ENCODE data around the gene PRPS1L1. TPM values are rescaled to one million over a fixed set of nuclear protein-coding genes. Genes with fewer than 3 reads are reported as not detected.

The PRPS1L1 gene
- total RNA-seq = not detected

DNA sequence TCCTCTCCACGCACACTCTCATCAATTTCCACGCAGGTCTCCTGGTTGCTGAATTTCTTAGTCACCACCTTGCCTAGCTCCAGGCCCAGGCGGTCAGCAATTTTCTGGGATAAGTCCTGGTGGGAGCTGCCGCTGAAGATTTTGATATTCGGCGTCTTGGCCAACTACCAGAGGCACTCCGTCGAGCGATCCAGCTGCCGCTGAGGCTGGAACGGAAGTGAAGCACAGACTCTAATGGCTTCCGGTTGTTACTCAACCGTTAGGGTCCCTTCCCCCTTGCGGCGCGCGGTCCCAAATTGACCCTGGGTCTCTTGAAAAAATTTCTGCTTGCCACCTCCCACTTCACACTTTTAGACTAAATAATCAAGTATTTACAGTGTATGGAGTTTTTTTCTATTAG lies at the start of gene PRPS1L1:
PRPS1L1 (minus strand) TSS at position 219 of the 400 bp plus-strand sequence.
- no peak for DNase-seq
- H3K9me3 Mint-ChIP-seq = no peaks in the 10 kb centered on the region
- no peaks in the 10 kb centered on the region for H3K36me3 Mint-ChIP-seq (ENCODE audit: low read depth)
- no peak within 1 kb of the TSS for H3K4me3 Mint-ChIP-seq
- ChIA-PET POLR2A (no interaction called here), CTCF (no interaction called here)
- peaks cover 2% of the 10 kb centered on the region for H3K27me3 Mint-ChIP-seq
- no peaks in the 10 kb centered on the region for H3K4me1 Mint-ChIP-seq
- H3K27ac Mint-ChIP-seq = no peak within 1 kb of the TSS

DNA sequence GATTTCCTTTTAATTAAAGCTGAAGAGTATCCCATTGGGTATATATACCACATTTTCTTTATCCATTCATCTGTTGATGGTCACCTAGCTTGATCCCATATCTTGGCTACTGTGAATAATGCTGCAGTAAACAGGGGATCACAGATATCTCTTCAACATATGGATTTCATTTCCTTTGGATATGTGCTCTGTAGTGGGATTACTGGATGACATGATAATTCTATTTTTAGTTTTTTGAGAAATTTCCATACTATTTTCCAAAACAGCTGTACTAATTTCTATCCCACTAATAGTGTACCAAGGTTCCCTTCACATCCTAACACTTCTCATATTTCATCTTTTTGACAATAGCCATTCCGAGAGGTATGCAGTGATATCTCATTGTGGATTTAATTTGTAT lies 48.8 kb upstream of the PRPS1L1 start:
- ChIA-PET CTCF (no interaction called here), POLR2A (no interaction called here)
- H3K27me3 Mint-ChIP-seq = peaks cover 5% of the 10 kb centered on the region
- H3K36me3 Mint-ChIP-seq (ENCODE audit: low read depth) = no peaks in the 10 kb centered on the region
- DNase-seq = no peak
- H3K9me3 Mint-ChIP-seq = peaks cover 8% of the 10 kb centered on the region
- H3K4me3 Mint-ChIP-seq = no peak overlapping the region
- no peaks in the 10 kb centered on the region for H3K4me1 Mint-ChIP-seq
- H3K27ac Mint-ChIP-seq = no peak overlapping the region

DNA sequence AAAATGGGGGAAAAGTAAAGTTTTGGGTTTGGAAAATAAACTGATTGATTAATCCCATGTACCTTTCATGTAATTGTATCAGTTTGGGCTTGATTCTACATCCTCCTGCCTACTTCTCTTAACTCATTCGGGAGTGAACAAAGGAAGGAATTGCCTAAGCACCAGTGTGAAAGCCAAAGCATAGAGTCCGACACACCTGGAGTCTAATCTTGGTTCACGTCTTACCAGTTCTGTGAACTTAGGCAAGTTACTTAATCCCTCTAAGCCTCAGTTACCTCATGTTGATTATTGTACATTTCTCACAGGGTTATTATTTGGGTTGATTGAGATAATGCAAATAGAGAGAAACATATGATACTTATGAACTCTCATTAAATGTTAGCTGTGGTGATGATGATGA lies 41.1 kb upstream of the PRPS1L1 start:
- Mint-ChIP-seq H3K27me3 (no peaks in the 10 kb centered on the region), H3K9me3 (no peaks in the 10 kb centered on the region), H3K36me3 (ENCODE audit: low read depth) (no peaks in the 10 kb centered on the region), H3K4me3 (no peak overlapping the region), H3K4me1 (no peaks in the 10 kb centered on the region), H3K27ac (no peak overlapping the region)
- DNase-seq = no peak
- ChIA-PET POLR2A (no interaction called here), CTCF (no interaction called here)

DNA sequence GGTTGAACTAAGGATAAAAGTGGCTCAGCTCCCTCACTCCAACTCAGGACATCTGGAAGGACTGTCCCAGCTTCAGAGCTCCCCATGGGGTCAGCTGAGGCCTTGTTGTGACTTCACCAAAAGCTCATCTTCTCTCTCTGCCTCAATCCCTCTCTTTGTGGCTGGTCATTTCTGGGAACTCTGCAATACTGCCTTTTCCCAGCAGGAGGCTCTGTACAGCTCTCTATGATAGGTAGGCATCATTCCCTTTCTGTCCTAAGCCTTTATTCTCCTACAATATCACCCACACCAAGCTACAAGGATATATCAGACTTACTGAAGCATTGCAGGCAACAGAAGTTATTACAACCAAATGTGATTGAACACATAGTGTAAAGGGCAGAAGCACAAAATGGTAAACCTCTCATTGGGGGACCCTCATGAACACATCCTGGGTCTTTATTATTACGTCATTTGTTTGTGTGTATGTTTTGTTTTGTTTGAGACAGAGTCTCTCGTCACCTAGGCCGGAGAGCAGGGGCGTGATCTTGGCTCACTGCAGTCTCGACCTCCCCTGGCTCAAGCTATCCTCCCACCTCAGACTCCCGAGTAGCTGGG lies 36.7 kb upstream of the PRPS1L1 start:
- ChIA-PET POLR2A (no interaction called here), CTCF (interaction anchor here (1.4 kb wide), 1 partner anchor 22 kb away, joined by 3 read pairs; no protein-coding TSS in a partner anchor)
- no peak overlapping the region for H3K4me3 Mint-ChIP-seq

DNA sequence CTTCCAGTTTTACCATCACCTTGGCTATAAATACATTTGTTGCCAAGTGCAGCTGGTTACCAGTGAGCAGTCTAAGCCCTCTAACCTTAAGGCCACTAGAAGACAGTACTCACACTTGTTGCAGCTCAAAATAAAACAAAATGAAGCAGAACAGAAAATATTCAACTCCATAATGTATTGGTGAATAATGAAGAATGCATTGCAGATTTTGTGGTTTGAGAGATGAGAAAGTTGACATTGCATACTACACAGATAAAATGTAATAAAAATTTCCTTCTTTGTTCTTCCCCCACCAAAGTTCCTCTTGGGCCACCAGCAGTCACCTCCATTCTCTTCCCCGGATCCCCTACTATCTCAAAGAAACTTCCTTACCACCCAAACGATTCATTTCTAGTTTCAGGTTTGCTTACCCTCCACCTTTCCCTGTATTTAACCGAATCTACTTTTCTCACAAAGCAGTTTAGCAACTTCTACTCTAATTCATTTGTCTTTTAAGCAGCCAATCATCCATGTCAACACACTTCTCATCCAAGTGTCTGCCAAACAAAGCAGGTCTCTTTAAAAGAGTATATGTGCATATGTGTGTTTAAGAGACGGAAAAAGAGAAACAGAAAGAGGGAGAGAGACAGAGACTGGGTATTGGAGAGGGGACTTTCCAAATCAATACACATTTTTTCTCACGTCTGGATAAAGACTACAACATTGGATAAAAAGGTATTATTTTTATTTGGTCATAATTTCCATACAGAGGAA lies 35.7 kb upstream of the PRPS1L1 start:
- no peaks in the 10 kb centered on the region for H3K36me3 Mint-ChIP-seq (ENCODE audit: low read depth)
- H3K27me3 Mint-ChIP-seq = no peaks in the 10 kb centered on the region
- no peaks in the 10 kb centered on the region for H3K9me3 Mint-ChIP-seq
- DNase-seq = no peak
- no peak overlapping the region for H3K27ac Mint-ChIP-seq
- ChIA-PET POLR2A (no interaction called here), CTCF (interaction anchor here (0.6 to 1.4 kb wide), 2 partner anchors 23 to 31 kb away, joined by 3 read pairs; no protein-coding TSS in a partner anchor)
- H3K4me3 Mint-ChIP-seq = no peak overlapping the region
- no peaks in the 10 kb centered on the region for H3K4me1 Mint-ChIP-seq

More for the DNA sequence above, 36.7 kb upstream of the PRPS1L1 start:
- Mint-ChIP-seq H3K27ac (no peak overlapping the region), H3K4me1 (no peaks in the 10 kb centered on the region), H3K36me3 (ENCODE audit: low read depth) (no peaks in the 10 kb centered on the region), H3K27me3 (no peaks in the 10 kb centered on the region), H3K9me3 (no peaks in the 10 kb centered on the region)
- DNase-seq = no peak

DNA sequence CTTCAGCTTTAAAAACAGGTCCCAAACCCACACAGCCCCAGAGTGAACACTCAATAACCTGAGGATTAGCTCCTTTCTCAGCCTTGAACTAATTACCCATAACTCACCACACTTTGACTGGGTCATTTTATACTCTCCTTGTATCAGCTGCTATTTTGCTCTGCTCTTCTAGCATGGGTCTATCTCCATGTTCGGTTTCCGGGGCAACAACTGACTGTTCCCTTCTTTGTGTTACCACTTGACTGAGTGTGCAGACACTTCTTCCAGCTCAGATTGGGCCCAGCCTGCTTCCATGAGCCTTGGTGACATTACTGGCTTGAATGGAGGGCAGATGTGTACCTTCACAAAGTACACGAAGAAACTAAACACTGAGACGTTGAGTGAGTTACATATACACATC lies 31.5 kb upstream of the PRPS1L1 start:
- POLR2A ChIA-PET = interaction anchor here (0.5 kb wide), 1 partner anchor 350 kb away, joined by 5 read pairs; no protein-coding TSS in a partner anchor
- Mint-ChIP-seq H3K27me3 (peaks cover 8% of the 10 kb centered on the region), H3K4me1 (no peaks in the 10 kb centered on the region), H3K27ac (no peak overlapping the region), H3K9me3 (no peaks in the 10 kb centered on the region), H3K36me3 (ENCODE audit: low read depth) (no peaks in the 10 kb centered on the region), H3K4me3 (no peak overlapping the region)
- no peak for DNase-seq
- CTCF ChIA-PET = interaction anchor here (0.5 to 1.6 kb wide), 2 partner anchors 26 to 214 kb away, joined by 3 to 4 read pairs; no protein-coding TSS in a partner anchor

DNA sequence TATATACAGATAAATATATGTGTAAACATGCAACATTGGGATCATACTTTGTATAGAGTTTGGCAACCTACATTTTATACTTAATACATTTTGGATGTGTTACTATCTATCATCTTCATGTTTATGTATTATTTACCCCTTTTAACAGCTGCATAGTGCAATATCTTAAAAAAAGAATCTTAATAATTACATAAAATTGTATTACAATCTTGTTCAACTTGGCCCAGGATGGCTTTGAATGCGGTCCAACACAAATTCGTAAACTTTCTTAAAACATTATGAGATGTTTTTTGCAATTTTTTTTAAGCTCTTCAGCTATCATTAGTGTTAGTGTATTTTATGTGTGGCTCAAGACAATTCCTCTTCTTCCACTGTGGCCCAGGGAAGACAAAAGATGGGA lies 26.3 kb upstream of the PRPS1L1 start:
- H3K4me3 Mint-ChIP-seq = no peak overlapping the region

DNA sequence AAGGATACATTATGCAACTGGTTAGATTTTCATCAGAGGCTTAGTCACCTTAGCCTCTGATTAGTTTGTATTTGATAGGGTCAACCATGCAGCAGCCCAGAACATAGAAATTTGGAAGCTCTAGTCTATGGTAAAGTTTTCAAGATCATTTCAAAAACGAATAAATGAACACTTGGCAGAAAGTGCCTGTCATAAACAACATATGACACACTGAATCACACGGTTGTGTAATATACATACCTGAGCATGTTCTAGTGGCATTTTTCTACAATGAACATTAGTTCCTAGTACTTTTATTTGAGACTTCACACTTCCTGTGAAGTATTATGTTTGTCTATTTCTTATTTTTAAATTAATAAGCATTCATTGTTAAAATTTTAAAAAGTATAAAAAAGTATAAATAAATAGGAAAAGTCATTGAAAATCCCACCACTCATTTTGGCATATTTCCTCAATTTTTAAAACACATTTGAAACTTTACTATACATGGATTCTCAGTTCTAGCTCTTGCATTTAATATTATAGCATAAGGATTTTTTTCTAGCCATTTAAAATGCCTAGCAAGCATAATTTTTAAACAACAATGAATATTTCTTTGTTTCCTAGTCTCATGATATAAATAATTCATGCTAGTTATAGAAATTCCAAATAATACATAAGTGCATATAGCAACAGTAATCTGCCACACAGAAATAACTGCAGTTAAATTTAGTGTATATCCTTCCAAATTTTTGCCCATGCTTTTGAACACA lies 25.7 kb upstream of the PRPS1L1 start:
- POLR2A ChIA-PET = no interaction called here
- Mint-ChIP-seq H3K4me1 (no peaks in the 10 kb centered on the region), H3K4me3 (no peak overlapping the region), H3K27me3 (peaks cover 11% of the 10 kb centered on the region), H3K9me3 (no peaks in the 10 kb centered on the region), H3K27ac (no peak overlapping the region), H3K36me3 (ENCODE audit: low read depth) (no peaks in the 10 kb centered on the region)
- no peak for DNase-seq
- CTCF ChIA-PET = no interaction called here

More for the DNA sequence above, 26.3 kb upstream of the PRPS1L1 start:
- CTCF ChIA-PET = no interaction called here
- POLR2A ChIA-PET = no interaction called here
- H3K27ac Mint-ChIP-seq = no peak overlapping the region
- no peaks in the 10 kb centered on the region for H3K9me3 Mint-ChIP-seq
- DNase-seq = no peak
- peaks cover 8% of the 10 kb centered on the region for H3K27me3 Mint-ChIP-seq
- H3K4me1 Mint-ChIP-seq = no peaks in the 10 kb centered on the region
- H3K36me3 Mint-ChIP-seq (ENCODE audit: low read depth) = no peaks in the 10 kb centered on the region

DNA sequence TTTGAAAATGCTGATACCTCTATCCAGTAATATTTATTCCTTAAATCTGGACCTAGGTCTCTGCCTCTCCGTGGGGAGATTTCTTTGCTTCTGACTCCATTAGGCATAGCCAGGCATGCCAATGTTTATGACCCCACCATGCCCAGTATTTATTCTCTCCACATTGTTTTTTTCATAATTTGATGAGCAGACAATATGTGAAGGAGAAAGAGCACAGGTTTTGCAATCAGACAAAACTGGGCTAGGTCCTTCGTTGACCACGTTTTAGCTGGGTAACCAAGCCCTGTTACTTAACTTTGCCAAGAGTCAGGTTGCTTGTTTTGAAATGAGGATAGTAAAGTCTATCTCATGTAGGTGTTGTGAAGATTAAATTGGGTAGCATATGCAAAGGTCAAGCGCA lies 21.6 kb upstream of the PRPS1L1 start:
- Mint-ChIP-seq H3K27ac (no peak overlapping the region), H3K4me1 (no peaks in the 10 kb centered on the region), H3K4me3 (no peak overlapping the region), H3K9me3 (no peaks in the 10 kb centered on the region), H3K36me3 (ENCODE audit: low read depth) (no peaks in the 10 kb centered on the region), H3K27me3 (peaks cover 3% of the 10 kb centered on the region)
- no peak for DNase-seq
- ChIA-PET CTCF (interaction anchor here (0.5 kb wide), 1 partner anchor 1218 kb away, joined by 3 read pairs; no protein-coding TSS in a partner anchor), POLR2A (no interaction called here)

DNA sequence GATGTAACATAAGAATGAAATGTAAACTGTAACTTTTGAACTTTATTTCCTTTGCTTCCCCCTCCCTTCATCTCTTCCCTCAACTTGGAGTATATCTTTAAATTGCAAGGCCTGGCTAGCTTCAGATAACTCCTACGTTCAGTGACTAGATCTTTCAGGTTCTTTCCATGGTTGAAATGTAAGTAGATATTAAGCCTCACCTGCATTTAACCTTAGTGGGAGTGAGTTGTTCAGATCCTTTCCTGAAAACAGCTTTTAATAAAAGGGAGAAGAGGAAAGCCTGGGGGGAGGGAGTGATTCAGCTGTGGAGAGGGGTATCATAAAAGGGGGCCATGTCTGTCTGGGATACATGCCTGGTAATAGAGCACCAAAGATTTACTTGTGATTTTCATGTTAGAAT lies 19.0 kb upstream of the PRPS1L1 start:
- ChIA-PET CTCF (no interaction called here), POLR2A (no interaction called here)
- no peak overlapping the region for H3K27ac Mint-ChIP-seq
- DNase-seq = no peak
- H3K9me3 Mint-ChIP-seq = no peaks in the 10 kb centered on the region
- H3K36me3 Mint-ChIP-seq (ENCODE audit: low read depth) = no peaks in the 10 kb centered on the region
- H3K4me3 Mint-ChIP-seq = no peak overlapping the region
- no peaks in the 10 kb centered on the region for H3K4me1 Mint-ChIP-seq
- H3K27me3 Mint-ChIP-seq = peaks cover 3% of the 10 kb centered on the region

DNA sequence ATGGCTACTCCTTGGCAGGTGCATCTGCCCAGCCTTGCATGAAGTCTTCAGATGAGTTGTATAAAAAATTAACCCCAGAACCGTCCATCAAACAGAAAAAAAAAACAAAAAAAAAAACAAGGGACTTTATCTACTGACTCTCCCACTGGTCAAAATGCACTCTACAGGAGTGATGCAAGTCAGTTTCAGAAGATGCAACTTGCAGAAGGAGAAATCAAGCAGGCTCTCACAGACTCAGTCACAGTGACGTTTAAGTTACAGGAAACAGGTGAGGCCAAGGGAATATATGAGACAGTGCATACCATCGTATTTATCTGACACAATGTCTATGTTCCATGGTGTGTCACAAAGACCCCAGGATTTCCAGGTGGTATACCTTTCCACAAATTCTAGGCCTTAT lies 17.5 kb upstream of the PRPS1L1 start:
- ChIA-PET POLR2A (no interaction called here), CTCF (interaction anchor here (0.6 to 0.7 kb wide), 2 partner anchors 311 to 554 kb away, joined by 3 to 7 read pairs; no protein-coding TSS in a partner anchor)
- no peaks in the 10 kb centered on the region for H3K4me1 Mint-ChIP-seq
- H3K9me3 Mint-ChIP-seq = no peaks in the 10 kb centered on the region
- no peak overlapping the region for H3K27ac Mint-ChIP-seq
- peaks cover 3% of the 10 kb centered on the region for H3K27me3 Mint-ChIP-seq
- no peak overlapping the region for H3K4me3 Mint-ChIP-seq
- DNase-seq = no peak
- H3K36me3 Mint-ChIP-seq (ENCODE audit: low read depth) = no peaks in the 10 kb centered on the region

DNA sequence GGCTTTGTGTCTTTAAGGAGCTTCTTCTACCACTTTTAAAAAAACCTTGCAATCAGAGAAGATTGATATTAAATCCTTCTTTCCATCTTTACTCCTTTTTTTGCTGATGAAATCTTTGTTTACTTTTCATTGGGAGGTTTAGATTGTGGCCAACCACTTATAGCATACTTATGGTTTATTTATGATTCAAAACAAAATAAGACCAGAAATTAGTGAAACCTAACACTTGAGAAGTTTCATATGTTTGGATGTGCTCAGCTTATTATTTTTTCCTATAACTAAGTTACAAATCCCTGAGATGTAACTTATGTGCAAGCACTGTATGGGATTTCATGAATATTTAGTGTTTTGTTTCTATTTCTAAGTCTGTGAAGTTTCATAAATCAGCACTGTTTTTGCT lies 13.5 kb upstream of the PRPS1L1 start:
- H3K27me3 Mint-ChIP-seq = no peaks in the 10 kb centered on the region
- CTCF ChIA-PET = no interaction called here
- no peak for DNase-seq
- H3K27ac Mint-ChIP-seq = no peak overlapping the region
- no peaks in the 10 kb centered on the region for H3K9me3 Mint-ChIP-seq
- no peak overlapping the region for H3K4me3 Mint-ChIP-seq
- H3K4me1 Mint-ChIP-seq = no peaks in the 10 kb centered on the region
- POLR2A ChIA-PET = no interaction called here
- H3K36me3 Mint-ChIP-seq (ENCODE audit: low read depth) = no peaks in the 10 kb centered on the region

DNA sequence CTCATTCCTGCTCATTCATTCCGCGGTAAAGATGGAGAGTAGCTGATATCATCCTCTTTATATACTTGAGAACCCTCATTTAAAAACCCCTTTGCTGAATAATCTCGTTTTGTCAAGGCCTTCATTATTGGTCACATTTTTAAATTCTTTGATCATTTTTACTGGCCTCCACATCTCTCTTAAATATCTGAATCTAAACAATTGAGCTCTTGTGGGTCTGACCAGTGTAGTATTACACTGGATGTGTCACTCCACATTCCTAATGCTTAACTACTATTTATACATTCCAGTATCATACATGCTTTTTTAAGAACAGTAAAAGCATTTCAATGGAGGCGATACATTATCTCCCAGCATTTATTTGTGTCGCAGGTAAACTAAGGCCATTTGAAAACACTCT lies 12.6 kb upstream of the PRPS1L1 start:
- H3K36me3 Mint-ChIP-seq (ENCODE audit: low read depth) = no peaks in the 10 kb centered on the region
- H3K4me1 Mint-ChIP-seq = no peaks in the 10 kb centered on the region
- ChIA-PET POLR2A (no interaction called here), CTCF (no interaction called here)
- no peak overlapping the region for H3K4me3 Mint-ChIP-seq
- no peak overlapping the region for H3K27ac Mint-ChIP-seq
- H3K9me3 Mint-ChIP-seq = no peaks in the 10 kb centered on the region
- H3K27me3 Mint-ChIP-seq = no peaks in the 10 kb centered on the region
- no peak for DNase-seq
